ENCODE results near the gene SLC8A1.

- TF ChIP-seq CTCF (IDR thresholded peaks at IDR 0.05; ENCODE audit: low read depth, low read length) (no peak), POLR2A (IDR thresholded peaks at IDR 0.05; ENCODE audit: extremely low read depth, insufficient read length) (no peak), MAX (IDR thresholded peaks at IDR 0.05; ENCODE audit: low read depth, low read length) (no peak), MYC (IDR thresholded peaks at IDR 0.05; ENCODE audit: low read depth, low read length) (no peak)
Measured at GRCh38 chr2:40400336-40400953, 51.4 kb downstream of the SLC8A1 start.
